Measurements from ENCODE around the gene PAN3.

The PAN3 gene

DNA sequence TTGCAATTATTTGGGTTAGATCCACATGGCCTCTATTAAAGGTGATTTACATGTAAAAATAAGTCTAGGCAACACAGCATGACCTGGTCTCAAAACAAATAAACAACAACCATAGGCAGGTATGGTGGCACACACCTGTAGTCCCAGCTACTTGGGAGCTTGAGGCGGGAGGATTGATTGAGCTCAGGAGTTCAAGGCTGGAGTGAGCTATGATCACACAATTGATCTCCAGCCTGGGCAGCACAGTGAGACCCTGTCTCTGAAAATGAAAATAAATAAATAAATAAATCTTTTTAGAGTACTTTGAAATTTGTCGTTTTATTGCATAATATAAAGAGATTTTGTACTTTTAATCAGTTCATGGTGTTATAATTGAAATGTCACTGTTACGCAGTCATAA is 93.3 kb downstream of the PAN3 start:
- DNase-seq: no peak
- Histone ChIP-seq H3K27me3 (no peaks in the 10 kb centered on the region), H3K9me3 (no peaks in the 10 kb centered on the region), H3K4me3 (ENCODE audit: low read depth, low read length) (no peak overlapping the region), H3K36me3 (no peaks in the 10 kb centered on the region; the same call in 1 of the 2 replicates), H3K4me1 (no peaks in the 10 kb centered on the region)
- TF ChIP-seq, protein P1, sequence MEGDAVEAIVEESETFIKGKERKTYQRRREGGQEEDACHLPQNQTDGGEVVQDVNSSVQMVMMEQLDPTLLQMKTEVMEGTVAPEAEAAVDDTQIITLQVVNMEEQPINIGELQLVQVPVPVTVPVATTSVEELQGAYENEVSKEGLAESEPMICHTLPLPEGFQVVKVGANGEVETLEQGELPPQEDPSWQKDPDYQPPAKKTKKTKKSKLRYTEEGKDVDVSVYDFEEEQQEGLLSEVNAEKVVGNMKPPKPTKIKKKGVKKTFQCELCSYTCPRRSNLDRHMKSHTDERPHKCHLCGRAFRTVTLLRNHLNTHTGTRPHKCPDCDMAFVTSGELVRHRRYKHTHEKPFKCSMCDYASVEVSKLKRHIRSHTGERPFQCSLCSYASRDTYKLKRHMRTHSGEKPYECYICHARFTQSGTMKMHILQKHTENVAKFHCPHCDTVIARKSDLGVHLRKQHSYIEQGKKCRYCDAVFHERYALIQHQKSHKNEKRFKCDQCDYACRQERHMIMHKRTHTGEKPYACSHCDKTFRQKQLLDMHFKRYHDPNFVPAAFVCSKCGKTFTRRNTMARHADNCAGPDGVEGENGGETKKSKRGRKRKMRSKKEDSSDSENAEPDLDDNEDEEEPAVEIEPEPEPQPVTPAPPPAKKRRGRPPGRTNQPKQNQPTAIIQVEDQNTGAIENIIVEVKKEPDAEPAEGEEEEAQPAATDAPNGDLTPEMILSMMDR (IDR thresholded peaks at IDR 0.05; ENCODE audit: low read depth, low read length): no peak

DNA sequence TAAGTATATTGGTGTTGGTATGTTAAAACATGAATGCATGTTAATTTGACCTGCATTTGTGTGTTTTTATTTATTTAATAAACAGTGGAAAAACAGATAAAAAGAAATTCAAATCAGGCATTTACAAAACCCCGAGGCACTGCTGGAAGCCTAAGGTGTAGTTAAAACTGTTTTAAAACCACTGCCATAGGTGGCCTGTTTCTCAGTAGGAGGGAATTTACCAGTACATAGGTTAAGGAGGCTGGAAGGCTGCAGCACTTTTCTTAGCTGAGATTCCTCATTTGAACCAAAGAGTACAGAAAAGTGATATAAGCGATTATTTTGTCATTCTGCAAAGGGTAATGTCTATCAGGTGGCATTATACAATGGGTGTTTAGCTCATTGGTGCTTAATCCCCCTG is 99.6 kb downstream of the PAN3 start:
- TF ChIP-seq, protein P1 (IDR thresholded peaks at IDR 0.05; ENCODE audit: low read depth, low read length): no peak
- no peaks in the 10 kb centered on the region for H3K27me3 ChIP-seq
- H3K4me1 ChIP-seq: no peaks in the 10 kb centered on the region
- H3K9me3 ChIP-seq: no peaks in the 10 kb centered on the region
- DNase-seq: no peak
- H3K4me3 ChIP-seq (ENCODE audit: low read depth, low read length): no peak overlapping the region
- H3K36me3 ChIP-seq: no peaks in the 10 kb centered on the region

DNA sequence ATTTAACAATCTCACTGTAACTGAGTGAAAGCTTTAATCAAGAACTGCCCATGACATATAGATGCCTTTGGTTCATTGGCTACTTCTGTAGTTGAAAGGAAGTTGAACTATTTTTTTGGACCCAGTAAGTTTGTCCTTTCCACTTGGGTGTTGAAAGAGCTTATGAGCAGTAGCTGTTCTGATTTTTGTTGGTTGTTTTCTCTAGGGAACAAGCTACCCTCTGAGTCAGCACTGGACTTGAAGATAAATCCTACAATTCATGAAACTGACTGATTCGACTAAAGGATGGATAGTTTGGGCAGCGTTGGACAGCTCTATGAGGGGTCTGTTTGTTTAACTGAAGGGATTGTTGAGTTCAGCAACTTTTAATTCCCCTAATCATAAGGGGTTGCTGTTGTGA is 101.0 kb downstream of the PAN3 start:
- TF ChIP-seq, protein P1 (IDR thresholded peaks at IDR 0.05; ENCODE audit: low read depth, low read length): no peak
- H3K4me1 ChIP-seq: no peaks in the 10 kb centered on the region
- H3K36me3 ChIP-seq: no peaks in the 10 kb centered on the region
- DNase-seq: no peak
- H3K27me3 ChIP-seq: no peaks in the 10 kb centered on the region
- no peak overlapping the region for H3K4me3 ChIP-seq (ENCODE audit: low read depth, low read length)
- no peaks in the 10 kb centered on the region for H3K9me3 ChIP-seq

DNA sequence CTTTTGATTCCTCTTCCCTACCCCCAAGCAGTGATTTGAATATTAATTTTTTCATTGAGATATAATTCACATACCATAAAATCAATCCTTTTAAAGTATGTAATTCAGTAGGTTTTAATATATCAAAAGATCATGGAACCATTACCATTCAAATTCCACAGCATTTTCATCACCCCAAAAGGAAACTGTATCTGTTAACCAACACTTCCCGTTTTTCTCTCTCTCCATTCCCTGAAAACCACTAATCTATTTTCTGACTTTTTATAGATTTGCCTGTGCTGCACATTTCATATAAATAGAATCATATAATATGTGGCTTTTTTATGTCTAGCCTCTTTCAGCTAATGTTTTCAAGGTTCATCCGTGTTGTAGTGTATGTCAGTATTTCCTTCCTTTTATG is 107.1 kb downstream of the PAN3 start:
- TF ChIP-seq, protein P1 (IDR thresholded peaks at IDR 0.05; ENCODE audit: low read depth, low read length): no peak
- Histone ChIP-seq H3K27me3 (no peaks in the 10 kb centered on the region), H3K4me3 (ENCODE audit: low read depth, low read length) (no peak overlapping the region), H3K36me3 (no peaks in the 10 kb centered on the region; the same call in 1 of the 2 replicates), H3K4me1 (no peaks in the 10 kb centered on the region), H3K9me3 (no peaks in the 10 kb centered on the region)
- DNase-seq: no peak

DNA sequence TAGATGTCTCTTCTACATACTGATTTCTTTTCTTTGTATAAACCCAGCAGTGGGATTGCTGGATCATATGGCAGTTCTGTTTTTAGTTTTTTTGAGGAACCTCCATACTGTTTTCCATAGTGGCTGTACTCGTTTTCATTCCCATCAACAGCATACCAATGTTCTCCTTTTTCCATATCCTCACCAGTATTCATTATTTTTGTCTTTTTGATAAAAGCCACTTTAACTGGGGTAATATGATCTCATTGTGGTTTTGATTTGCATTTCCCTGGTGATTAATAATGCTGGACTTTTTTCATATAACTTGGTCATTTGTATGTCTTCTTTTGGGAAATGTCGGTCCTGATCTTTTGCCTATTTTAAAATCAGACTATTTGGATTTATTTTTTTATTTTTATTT is 108.5 kb downstream of the PAN3 start:
- TF ChIP-seq, protein P1 (IDR thresholded peaks at IDR 0.05; ENCODE audit: low read depth, low read length): no peak
- no peak overlapping the region for H3K4me3 ChIP-seq (ENCODE audit: low read depth, low read length)
- H3K36me3 ChIP-seq: no peaks in the 10 kb centered on the region; the same call in 1 of the 2 replicates
- DNase-seq: no peak
- H3K9me3 ChIP-seq: no peaks in the 10 kb centered on the region
- H3K4me1 ChIP-seq: no peaks in the 10 kb centered on the region
- H3K27me3 ChIP-seq: no peaks in the 10 kb centered on the region

DNA sequence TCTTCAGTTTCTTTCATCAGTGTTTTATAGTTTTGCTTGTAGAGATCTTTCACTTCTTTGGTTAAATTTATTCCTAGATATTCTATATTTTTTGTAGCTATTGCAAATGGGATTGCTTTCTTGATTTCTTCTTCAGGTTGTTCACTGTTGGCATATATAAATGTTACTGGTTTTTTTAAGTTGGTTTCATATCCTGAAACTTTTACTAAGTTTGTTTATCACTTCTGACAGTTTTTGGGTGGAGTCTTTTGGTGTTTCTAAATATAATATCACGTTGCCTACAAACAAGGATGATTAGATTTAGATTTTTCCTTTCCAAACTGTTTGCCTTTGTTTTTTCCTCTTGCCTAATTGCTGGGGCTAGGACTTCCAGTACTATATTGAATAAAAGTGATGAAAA is 109.7 kb downstream of the PAN3 start:
- no peak for DNase-seq
- TF ChIP-seq, protein P1 (IDR thresholded peaks at IDR 0.05; ENCODE audit: low read depth, low read length): no peak
- Histone ChIP-seq H3K27me3 (no peaks in the 10 kb centered on the region), H3K4me3 (ENCODE audit: low read depth, low read length) (no peak overlapping the region), H3K4me1 (no peaks in the 10 kb centered on the region), H3K36me3 (no peaks in the 10 kb centered on the region; the same call in 1 of the 2 replicates), H3K9me3 (no peaks in the 10 kb centered on the region)

Measured in BE2C (cell line).